GM23338 (cell line): ENCODE data around the gene OR2G6. TPM values are rescaled to one million over a fixed set of nuclear protein-coding genes. Genes with fewer than 3 reads are reported as not detected.

ENCODE experiments used
- ATAC-seq: fragments of 200-7000 bp; cut with Tn5 transposase; 3 replicates; pipeline ENCODE4 v1.9.1; 2020
- DNase-seq: peaks from one replicate; pipeline ENCODE4 v3.0.0-alpha.2; 2015; ENCODE audit warnings: low spot score
- H2AFZ ChIP-seq: fragments of 200-600 bp; sonication (generic); 2 replicates; pipeline ENCODE4 v1.8.0; 2016; ENCODE audit warnings: antibody characterized with exemption, mild to moderate bottlenecking, moderate library complexity
- H3F3A ChIP-seq: fragments of 200-600 bp; sonication (generic); replicated peaks from 2 replicates; pipeline ENCODE4 v1.8.0; 2017; ENCODE audit warnings: antibody characterized with exemption, mixed run types, low read depth
- H3K27ac ChIP-seq: fragments of 200-600 bp; sonication (generic); 2 replicates; pipeline ENCODE4 v1.6.1; 2016; ENCODE audit warnings: low read depth
- H3K27me3 ChIP-seq: fragments of 200-600 bp; sonication (generic); 2 replicates; pipeline ENCODE4 v1.8.0; 2016; ENCODE audit warnings: mild to moderate bottlenecking, mixed run types, moderate library complexity; ENCODE audit not compliant: insufficient read depth
- H3K36me3 ChIP-seq: fragments of 200-600 bp; sonication (generic); 2 replicates; pipeline ENCODE4 v1.8.0; 2016; ENCODE audit warnings: mild to moderate bottlenecking; ENCODE audit not compliant: insufficient read depth
- H3K4me1 ChIP-seq: fragments of 200-600 bp; sonication (generic); 2 replicates; pipeline ENCODE4 v1.8.0; 2016; ENCODE audit warnings: mild to moderate bottlenecking, moderate library complexity; ENCODE audit not compliant: insufficient read depth
- H3K4me2 ChIP-seq: fragments of 200-600 bp; sonication (generic); 2 replicates; pipeline ENCODE4 v1.7.1; 2017; ENCODE audit warnings: mixed run types
- H3K4me3 ChIP-seq: fragments of 200-600 bp; sonication (generic); 2 replicates; pipeline ENCODE4 v1.6.1; 2016; ENCODE audit warnings: mixed run types
- H3K79me2 ChIP-seq: fragments of 200-600 bp; sonication (generic); replicated peaks from 2 replicates; pipeline ENCODE4 v1.8.0; 2017; ENCODE audit warnings: mild to moderate bottlenecking; ENCODE audit not compliant: insufficient read depth
- H3K9me2 ChIP-seq: fragments of 200-600 bp; sonication (generic); 2 replicates; pipeline ENCODE4 v1.8.0; 2017; ENCODE audit not compliant: insufficient read depth
- H4K20me1 ChIP-seq: fragments of 200-600 bp; sonication (generic); replicated peaks from 2 replicates; pipeline ENCODE4 v1.8.0; 2017; ENCODE audit warnings: mild to moderate bottlenecking; ENCODE audit not compliant: insufficient read depth
- H3K27ac Mint-ChIP-seq: 2 replicates; pipeline ENCODE4 v1.8.0; 2020; ENCODE audit warnings: inconsistent platforms, mild to moderate bottlenecking, moderate library complexity, mixed read lengths
- H3K27me3 Mint-ChIP-seq: 3 replicates; pipeline ENCODE4 v1.8.0; 2022; ENCODE audit warnings: low read depth, mild to moderate bottlenecking, moderate library complexity, mixed read lengths, inconsistent platforms; ENCODE audit not compliant: insufficient read depth, poor library complexity
- H3K36me3 Mint-ChIP-seq: 3 replicates; pipeline ENCODE4 v1.8.0; 2021; ENCODE audit warnings: low read depth, mild to moderate bottlenecking, inconsistent platforms, moderate library complexity, mixed read lengths
- H3K4me1 Mint-ChIP-seq: 3 replicates; pipeline ENCODE4 v1.8.0; 2020; ENCODE audit warnings: mild to moderate bottlenecking, inconsistent platforms, mixed read lengths
- H3K4me3 Mint-ChIP-seq: 3 replicates; pipeline ENCODE4 v1.8.0; 2021; ENCODE audit warnings: moderate library complexity, mild to moderate bottlenecking, inconsistent platforms, mixed read lengths
- H3K9me3 Mint-ChIP-seq: 3 replicates; pipeline ENCODE4 v1.8.0; 2020; ENCODE audit warnings: moderate library complexity, mild to moderate bottlenecking, inconsistent platforms, mixed read lengths
- CREB1 ChIP-seq: fragments of 250-450 bp; sonication (Bioruptor Pico); IDR thresholded peaks from 2 replicates; pipeline ENCODE4 v1.5.0; 2020; ENCODE audit warnings: low read depth, mild to moderate bottlenecking, moderate library complexity
- EZH2 ChIP-seq: fragments of 200-600 bp; sonication (generic); IDR thresholded peaks from one replicate; pipeline ENCODE4 v1.8.0; 2017; ENCODE audit warnings: antibody characterized with exemption, mild to moderate bottlenecking, low read depth; ENCODE audit not compliant: unreplicated experiment
- EZH2phosphoT487 ChIP-seq: fragments of 200-600 bp; sonication (generic); IDR thresholded peaks from one replicate; pipeline ENCODE4 v1.8.1; 2018; ENCODE audit warnings: antibody characterized with exemption; ENCODE audit not compliant: unreplicated experiment
- JUNB ChIP-seq: IDR thresholded peaks from one replicate; pipeline ENCODE4 v1.6.1; 2016; ENCODE audit warnings: antibody characterized with exemption; ENCODE audit not compliant: unreplicated experiment
- NANOG ChIP-seq: IDR thresholded peaks from 2 replicates; pipeline ENCODE4 v1.6.1; 2016; ENCODE audit warnings: antibody characterized with exemption, borderline replicate concordance
- POLR2AphosphoS5 ChIP-seq: IDR thresholded peaks from 2 replicates; pipeline ENCODE4 v1.6.1; 2016; ENCODE audit warnings: antibody characterized with exemption, low read depth
- STAT1 ChIP-seq: IDR thresholded peaks from one replicate; pipeline ENCODE4 v1.6.1; 2016; ENCODE audit warnings: antibody characterized with exemption; ENCODE audit not compliant: unreplicated experiment
- ZNF114 ChIP-seq: fragments of 250-450 bp; sonication (Bioruptor Pico); IDR thresholded peaks from 2 replicates; pipeline ENCODE4 v1.5.0; 2020; ENCODE audit warnings: mild to moderate bottlenecking, moderate library complexity
- ZNF331 ChIP-seq: fragments of 250-450 bp; sonication (Bioruptor Pico); IDR thresholded peaks from 2 replicates; pipeline ENCODE4 v1.5.0; 2020; ENCODE audit warnings: low read depth, mild to moderate bottlenecking, moderate library complexity
- polyA plus RNA-seq: library from polyadenylated mRNA; unstranded; fragments of >200 nt; fragmentation: Nextera tagmentation; extraction: Ambion mirVana; gene quantifications from 2 replicates; pipeline ENCODE4 v1.2.1, GENCODE V29; 2016
- total RNA-seq: library from RNA; depleted of rRNA; stranded (reverse); fragments of >200 nt; shearing (Covaris generic); gene quantifications from 2 replicates; pipeline ENCODE4 v1.2.3, GENCODE V29; 2014
- TF ChIP-seq, protein P1 (sequence below): fragments of 250-450 bp; sonication (Bioruptor Pico); IDR thresholded peaks from 2 replicates; pipeline ENCODE4 v1.5.0; 2020; ENCODE audit warnings: mild to moderate bottlenecking, moderate library complexity
- TF ChIP-seq, protein P2 (sequence below), 2 experiments: fragments of 200-600 bp in 1 of 2; sonication (generic) in 1 of 2; conservative IDR thresholded peaks; 2 replicates each; pipeline versions ENCODE4 v1.5.1 to v1.6.1; 2016 to 2017; ENCODE audit warnings: antibody characterized with exemption in 2 of 2, low read depth in 2 of 2, mild to moderate bottlenecking in 2 of 2, moderate library complexity in 1 of 2
- TF ChIP-seq, protein P3 (sequence below): IDR thresholded peaks from 2 replicates; pipeline ENCODE4 v1.6.1; 2016; ENCODE audit warnings: antibody characterized with exemption
- TF ChIP-seq, protein P4 (sequence below): IDR thresholded peaks from one replicate; pipeline ENCODE4 v1.6.1; 2018; ENCODE audit warnings: antibody characterized with exemption; ENCODE audit not compliant: unreplicated experiment

Gene OR2G6
- total and polyA plus RNA-seq, 2 experiments from 2014 or later: not detected

DNA sequence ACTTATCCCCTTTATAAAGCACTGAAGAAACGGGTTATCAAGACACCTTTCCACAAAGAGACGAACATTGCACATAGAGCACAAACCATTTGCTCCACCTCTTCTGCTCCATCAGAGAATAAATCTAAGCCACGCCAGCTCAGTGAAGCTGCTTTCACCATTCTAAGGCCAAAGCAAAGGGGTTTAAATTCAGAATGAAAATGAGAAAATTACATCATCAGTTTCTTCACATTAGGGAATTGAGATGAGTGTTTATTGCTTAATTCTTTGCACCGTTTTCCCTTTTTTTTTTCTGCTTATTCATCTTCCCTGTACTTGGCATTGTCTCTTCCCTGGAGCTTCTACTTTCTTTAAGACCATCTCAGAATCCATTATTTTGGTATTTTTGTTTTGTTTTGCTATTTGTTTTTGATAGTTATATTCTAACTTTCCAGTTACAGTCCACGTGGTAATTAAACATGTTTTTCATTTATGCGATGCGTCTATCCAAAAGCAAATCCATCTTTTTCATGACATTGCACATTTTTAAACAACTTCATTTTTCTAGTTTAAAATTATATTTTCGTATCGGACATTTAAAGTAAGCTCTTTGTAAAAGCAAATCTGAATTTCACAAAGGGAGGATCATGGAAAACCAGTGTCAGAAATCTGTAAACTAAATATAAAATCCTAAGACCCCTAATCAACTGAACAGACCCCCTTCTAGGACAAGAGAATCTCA lies 68.5 kb downstream of the OR2G6 start:
- H3K9me3 Mint-ChIP-seq: peaks cover 73% of the 10 kb centered on the region
- no peaks in the 10 kb centered on the region for H3K9me2 ChIP-seq
- no peaks in the 10 kb centered on the region for H3K79me2 ChIP-seq
- H3K4me3 ChIP-seq: no peak overlapping the region
- TF ChIP-seq ZNF114 (CRISPR knock-in tag): no peak
- TF ChIP-seq, protein P1, sequence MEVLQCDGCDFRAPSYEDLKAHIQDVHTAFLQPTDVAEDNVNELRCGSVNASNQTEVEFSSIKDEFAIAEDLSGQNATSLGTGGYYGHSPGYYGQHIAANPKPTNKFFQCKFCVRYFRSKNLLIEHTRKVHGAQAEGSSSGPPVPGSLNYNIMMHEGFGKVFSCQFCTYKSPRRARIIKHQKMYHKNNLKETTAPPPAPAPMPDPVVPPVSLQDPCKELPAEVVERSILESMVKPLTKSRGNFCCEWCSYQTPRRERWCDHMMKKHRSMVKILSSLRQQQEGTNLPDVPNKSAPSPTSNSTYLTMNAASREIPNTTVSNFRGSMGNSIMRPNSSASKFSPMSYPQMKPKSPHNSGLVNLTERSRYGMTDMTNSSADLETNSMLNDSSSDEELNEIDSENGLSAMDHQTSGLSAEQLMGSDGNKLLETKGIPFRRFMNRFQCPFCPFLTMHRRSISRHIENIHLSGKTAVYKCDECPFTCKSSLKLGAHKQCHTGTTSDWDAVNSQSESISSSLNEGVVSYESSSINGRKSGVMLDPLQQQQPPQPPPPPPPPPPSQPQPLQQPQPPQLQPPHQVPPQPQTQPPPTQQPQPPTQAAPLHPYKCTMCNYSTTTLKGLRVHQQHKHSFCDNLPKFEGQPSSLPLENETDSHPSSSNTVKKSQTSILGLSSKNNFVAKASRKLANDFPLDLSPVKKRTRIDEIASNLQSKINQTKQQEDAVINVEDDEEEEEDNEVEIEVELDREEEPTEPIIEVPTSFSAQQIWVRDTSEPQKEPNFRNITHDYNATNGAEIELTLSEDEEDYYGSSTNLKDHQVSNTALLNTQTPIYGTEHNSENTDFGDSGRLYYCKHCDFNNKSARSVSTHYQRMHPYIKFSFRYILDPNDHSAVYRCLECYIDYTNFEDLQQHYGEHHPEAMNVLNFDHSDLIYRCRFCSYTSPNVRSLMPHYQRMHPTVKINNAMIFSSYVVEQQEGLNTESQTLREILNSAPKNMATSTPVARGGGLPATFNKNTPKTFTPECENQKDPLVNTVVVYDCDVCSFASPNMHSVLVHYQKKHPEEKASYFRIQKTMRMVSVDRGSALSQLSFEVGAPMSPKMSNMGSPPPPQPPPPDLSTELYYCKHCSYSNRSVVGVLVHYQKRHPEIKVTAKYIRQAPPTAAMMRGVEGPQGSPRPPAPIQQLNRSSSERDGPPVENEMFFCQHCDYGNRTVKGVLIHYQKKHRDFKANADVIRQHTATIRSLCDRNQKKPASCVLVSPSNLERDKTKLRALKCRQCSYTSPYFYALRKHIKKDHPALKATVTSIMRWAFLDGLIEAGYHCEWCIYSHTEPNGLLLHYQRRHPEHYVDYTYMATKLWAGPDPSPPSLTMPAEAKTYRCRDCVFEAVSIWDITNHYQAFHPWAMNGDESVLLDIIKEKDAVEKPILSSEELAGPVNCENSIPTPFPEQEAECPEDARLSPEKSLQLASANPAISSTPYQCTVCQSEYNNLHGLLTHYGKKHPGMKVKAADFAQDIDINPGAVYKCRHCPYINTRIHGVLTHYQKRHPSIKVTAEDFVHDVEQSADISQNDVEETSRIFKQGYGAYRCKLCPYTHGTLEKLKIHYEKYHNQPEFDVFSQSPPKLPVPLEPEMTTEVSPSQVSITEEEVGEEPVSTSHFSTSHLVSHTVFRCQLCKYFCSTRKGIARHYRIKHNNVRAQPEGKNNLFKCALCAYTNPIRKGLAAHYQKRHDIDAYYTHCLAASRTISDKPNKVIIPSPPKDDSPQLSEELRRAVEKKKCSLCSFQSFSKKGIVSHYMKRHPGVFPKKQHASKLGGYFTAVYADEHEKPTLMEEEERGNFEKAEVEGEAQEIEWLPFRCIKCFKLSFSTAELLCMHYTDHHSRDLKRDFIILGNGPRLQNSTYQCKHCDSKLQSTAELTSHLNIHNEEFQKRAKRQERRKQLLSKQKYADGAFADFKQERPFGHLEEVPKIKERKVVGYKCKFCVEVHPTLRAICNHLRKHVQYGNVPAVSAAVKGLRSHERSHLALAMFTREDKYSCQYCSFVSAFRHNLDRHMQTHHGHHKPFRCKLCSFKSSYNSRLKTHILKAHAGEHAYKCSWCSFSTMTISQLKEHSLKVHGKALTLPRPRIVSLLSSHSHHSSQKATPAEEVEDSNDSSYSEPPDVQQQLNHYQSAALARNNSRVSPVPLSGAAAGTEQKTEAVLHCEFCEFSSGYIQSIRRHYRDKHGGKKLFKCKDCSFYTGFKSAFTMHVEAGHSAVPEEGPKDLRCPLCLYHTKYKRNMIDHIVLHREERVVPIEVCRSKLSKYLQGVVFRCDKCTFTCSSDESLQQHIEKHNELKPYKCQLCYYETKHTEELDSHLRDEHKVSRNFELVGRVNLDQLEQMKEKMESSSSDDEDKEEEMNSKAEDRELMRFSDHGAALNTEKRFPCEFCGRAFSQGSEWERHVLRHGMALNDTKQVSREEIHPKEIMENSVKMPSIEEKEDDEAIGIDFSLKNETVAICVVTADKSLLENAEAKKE (CRISPR knock-in tag): no peak
- no peak for TF ChIP-seq EZH2
- no peak for TF ChIP-seq STAT1
- TF ChIP-seq NANOG: no peak
- TF ChIP-seq ZNF331 (CRISPR knock-in tag): no peak
- no peak for TF ChIP-seq POLR2AphosphoS5
- no peak for TF ChIP-seq CREB1 (CRISPR knock-in tag)
- TF ChIP-seq, protein P2, sequence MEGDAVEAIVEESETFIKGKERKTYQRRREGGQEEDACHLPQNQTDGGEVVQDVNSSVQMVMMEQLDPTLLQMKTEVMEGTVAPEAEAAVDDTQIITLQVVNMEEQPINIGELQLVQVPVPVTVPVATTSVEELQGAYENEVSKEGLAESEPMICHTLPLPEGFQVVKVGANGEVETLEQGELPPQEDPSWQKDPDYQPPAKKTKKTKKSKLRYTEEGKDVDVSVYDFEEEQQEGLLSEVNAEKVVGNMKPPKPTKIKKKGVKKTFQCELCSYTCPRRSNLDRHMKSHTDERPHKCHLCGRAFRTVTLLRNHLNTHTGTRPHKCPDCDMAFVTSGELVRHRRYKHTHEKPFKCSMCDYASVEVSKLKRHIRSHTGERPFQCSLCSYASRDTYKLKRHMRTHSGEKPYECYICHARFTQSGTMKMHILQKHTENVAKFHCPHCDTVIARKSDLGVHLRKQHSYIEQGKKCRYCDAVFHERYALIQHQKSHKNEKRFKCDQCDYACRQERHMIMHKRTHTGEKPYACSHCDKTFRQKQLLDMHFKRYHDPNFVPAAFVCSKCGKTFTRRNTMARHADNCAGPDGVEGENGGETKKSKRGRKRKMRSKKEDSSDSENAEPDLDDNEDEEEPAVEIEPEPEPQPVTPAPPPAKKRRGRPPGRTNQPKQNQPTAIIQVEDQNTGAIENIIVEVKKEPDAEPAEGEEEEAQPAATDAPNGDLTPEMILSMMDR (conservative IDR thresholded peaks at IDR 0.05; ENCODE audit: low read depth in 2 of 2): no peak
- TF ChIP-seq JUNB: no peak
- TF ChIP-seq, protein P3, sequence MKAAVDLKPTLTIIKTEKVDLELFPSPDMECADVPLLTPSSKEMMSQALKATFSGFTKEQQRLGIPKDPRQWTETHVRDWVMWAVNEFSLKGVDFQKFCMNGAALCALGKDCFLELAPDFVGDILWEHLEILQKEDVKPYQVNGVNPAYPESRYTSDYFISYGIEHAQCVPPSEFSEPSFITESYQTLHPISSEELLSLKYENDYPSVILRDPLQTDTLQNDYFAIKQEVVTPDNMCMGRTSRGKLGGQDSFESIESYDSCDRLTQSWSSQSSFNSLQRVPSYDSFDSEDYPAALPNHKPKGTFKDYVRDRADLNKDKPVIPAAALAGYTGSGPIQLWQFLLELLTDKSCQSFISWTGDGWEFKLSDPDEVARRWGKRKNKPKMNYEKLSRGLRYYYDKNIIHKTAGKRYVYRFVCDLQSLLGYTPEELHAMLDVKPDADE: no peak
- TF ChIP-seq, protein P4, sequence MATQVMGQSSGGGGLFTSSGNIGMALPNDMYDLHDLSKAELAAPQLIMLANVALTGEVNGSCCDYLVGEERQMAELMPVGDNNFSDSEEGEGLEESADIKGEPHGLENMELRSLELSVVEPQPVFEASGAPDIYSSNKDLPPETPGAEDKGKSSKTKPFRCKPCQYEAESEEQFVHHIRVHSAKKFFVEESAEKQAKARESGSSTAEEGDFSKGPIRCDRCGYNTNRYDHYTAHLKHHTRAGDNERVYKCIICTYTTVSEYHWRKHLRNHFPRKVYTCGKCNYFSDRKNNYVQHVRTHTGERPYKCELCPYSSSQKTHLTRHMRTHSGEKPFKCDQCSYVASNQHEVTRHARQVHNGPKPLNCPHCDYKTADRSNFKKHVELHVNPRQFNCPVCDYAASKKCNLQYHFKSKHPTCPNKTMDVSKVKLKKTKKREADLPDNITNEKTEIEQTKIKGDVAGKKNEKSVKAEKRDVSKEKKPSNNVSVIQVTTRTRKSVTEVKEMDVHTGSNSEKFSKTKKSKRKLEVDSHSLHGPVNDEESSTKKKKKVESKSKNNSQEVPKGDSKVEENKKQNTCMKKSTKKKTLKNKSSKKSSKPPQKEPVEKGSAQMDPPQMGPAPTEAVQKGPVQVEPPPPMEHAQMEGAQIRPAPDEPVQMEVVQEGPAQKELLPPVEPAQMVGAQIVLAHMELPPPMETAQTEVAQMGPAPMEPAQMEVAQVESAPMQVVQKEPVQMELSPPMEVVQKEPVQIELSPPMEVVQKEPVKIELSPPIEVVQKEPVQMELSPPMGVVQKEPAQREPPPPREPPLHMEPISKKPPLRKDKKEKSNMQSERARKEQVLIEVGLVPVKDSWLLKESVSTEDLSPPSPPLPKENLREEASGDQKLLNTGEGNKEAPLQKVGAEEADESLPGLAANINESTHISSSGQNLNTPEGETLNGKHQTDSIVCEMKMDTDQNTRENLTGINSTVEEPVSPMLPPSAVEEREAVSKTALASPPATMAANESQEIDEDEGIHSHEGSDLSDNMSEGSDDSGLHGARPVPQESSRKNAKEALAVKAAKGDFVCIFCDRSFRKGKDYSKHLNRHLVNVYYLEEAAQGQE: no peak
- no peak for TF ChIP-seq EZH2phosphoT487
- no peaks in the 10 kb centered on the region for H3K27me3 Mint-ChIP-seq
- H3F3A ChIP-seq: no peaks in the 10 kb centered on the region
- no peaks in the 10 kb centered on the region for H3K27me3 ChIP-seq
- no peak overlapping the region for H3K4me2 ChIP-seq
- no peak overlapping the region for H2AFZ ChIP-seq
- H4K20me1 ChIP-seq: no peaks in the 10 kb centered on the region
- no peaks in the 10 kb centered on the region for H3K4me1 Mint-ChIP-seq
- no peaks in the 10 kb centered on the region for H3K4me1 ChIP-seq
- no peak overlapping the region for H3K27ac ChIP-seq
- no peak overlapping the region for H3K4me3 Mint-ChIP-seq
- peaks cover 19% of the 10 kb centered on the region for H3K36me3 Mint-ChIP-seq
- ATAC-seq (no peak), DNase-seq (no peak)
- no peak overlapping the region for H3K27ac Mint-ChIP-seq
- no peaks in the 10 kb centered on the region for H3K36me3 ChIP-seq
